ENCODE results near the gene KCNH3. TPM values are rescaled to one million over a fixed set of nuclear protein-coding genes. Genes with fewer than 3 reads are reported as not detected.

The KCNH3 gene
- total and polyA plus RNA-seq, 2 donors from 2014 or later: 1.4 to 2.8 TPM

DNA sequence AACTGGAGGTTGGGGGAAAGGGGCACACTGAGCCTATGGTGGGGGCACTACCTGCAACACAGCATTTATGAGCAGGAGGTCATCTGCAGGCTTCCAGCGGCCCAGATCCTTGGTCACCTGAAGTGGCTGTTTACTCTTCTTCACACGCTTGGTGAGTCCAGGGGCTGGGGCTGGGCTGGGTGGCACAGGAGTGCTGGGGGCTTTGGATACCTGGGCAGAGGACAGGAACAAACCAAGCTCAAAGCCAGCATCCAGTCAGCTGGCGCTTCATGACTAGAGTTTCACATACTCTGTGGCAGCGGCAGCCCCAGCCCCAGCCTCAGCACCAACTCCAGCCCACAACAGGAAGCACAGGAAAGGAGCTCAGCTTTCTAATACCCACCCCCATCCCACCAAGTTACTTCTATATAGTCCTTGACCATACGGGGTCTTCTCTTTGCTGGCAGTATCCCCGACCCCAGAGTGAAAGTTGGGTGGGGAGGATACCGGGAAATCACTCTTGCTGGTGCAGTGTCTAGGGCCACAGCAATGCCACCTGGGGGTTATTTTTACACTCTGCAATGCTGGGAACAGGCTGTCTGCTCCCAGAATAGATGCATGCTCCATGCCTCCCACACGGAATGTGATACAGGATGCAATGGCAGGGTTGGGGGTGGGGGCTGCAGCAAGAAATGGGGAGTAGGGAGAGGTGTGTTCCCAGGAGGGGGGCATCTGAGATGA is 26.0 kb downstream of the KCNH3 start:
- no peaks in the 10 kb centered on the region for H3K9me3 ChIP-seq (ENCODE audit: control insufficient read depth in 2 of 3, insufficient read depth in 1 of 3, low read length in 3 of 3)
- no peak for FAIRE-seq
- no peaks in the 10 kb centered on the region for H3K27me3 ChIP-seq (ENCODE audit: control insufficient read depth, insufficient read depth, low read length)
- DNase-seq: peak in 1 of 5 donors; percentile 51
- peaks cover 0 to 13% (median 7%) of the 10 kb centered on the region in 3 donors for H3K4me1 ChIP-seq (ENCODE audit: control insufficient read depth in 2 of 3, insufficient read depth in 2 of 3, low read depth in 1 of 3, low read length in 3 of 3)
- TF ChIP-seq, protein P1, sequence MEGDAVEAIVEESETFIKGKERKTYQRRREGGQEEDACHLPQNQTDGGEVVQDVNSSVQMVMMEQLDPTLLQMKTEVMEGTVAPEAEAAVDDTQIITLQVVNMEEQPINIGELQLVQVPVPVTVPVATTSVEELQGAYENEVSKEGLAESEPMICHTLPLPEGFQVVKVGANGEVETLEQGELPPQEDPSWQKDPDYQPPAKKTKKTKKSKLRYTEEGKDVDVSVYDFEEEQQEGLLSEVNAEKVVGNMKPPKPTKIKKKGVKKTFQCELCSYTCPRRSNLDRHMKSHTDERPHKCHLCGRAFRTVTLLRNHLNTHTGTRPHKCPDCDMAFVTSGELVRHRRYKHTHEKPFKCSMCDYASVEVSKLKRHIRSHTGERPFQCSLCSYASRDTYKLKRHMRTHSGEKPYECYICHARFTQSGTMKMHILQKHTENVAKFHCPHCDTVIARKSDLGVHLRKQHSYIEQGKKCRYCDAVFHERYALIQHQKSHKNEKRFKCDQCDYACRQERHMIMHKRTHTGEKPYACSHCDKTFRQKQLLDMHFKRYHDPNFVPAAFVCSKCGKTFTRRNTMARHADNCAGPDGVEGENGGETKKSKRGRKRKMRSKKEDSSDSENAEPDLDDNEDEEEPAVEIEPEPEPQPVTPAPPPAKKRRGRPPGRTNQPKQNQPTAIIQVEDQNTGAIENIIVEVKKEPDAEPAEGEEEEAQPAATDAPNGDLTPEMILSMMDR (IDR thresholded peaks at IDR 0.05; ENCODE audit: borderline replicate concordance, extremely low read depth, insufficient read depth): no peak
- peaks cover 3 to 46% (median 27%) of the 10 kb centered on the region in 3 donors for H3K36me3 ChIP-seq (ENCODE audit: control insufficient read depth in 2 of 3, insufficient read depth in 3 of 3, low read length in 3 of 3)
- intact Hi-C loops (cut with DNase I): no loop called here
- H3K27ac ChIP-seq (ENCODE audit: low read depth in 2 of 2, low read length in 2 of 2): no peak overlapping the region
- no peak overlapping the region for H3K4me3 ChIP-seq (ENCODE audit: low read length in 3 of 3)
- H3K9ac ChIP-seq (ENCODE audit: low read length in 3 of 3): no peak overlapping the region

DNA sequence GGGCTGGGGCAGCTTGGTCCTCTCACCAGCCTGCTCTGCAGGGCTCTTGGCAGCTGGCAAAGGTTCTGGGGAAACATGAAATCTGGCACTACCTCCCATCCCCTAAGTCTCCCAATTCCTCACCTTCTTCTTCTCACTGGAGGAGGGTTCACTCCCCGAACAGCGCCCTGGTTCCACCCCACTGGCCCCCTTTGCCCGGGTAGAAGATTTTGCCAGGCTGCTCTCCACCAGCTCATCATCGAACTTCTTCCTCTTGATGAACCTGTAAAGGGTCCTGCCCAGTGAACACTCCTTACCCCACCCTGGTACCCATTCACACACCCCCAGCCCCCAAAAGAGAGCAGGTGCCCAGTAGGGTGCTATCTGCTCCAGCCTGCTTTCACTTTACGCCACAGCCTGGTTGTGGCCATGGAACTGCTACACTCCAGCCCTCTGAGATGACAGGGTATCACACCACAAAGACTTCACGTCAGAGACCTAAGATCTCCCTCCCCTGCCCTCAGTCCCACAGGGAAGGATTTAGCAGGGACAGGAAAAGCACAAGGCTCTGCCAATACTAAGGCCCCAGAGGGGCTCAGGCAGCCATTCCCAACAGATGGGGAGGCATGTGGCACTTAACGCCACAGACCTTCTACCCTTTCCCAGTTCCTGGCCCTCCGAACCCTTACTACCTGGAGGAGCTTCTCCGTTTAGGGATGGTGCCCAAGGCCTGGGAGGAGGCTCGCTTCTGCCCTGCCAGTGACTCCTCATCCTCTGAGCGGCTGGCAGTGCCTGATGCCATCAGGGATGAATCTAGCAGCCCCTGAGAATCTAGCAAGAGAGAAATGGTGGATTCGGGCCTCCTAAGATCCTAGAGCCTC is 26.8 kb downstream of the KCNH3 start:
- FAIRE-seq (no peak), DNase-seq (peak in 1 of 5 donors; percentile 53)
- Histone ChIP-seq H3K9ac (ENCODE audit: low read length in 3 of 3) (no peak overlapping the region), H3K27ac (ENCODE audit: low read depth in 2 of 2, low read length in 2 of 2) (no peak overlapping the region), H3K4me1 (ENCODE audit: control insufficient read depth in 2 of 3, insufficient read depth in 2 of 3, low read depth in 1 of 3, low read length in 3 of 3) (peaks cover 0 to 13% (median 7%) of the 10 kb centered on the region in 3 donors), H3K27me3 (ENCODE audit: control insufficient read depth, insufficient read depth, low read length) (no peaks in the 10 kb centered on the region), H3K36me3 (ENCODE audit: control insufficient read depth in 2 of 3, insufficient read depth in 3 of 3, low read length in 3 of 3) (peaks cover 3 to 39% (median 21%) of the 10 kb centered on the region in 3 donors), H3K4me3 (ENCODE audit: low read length in 3 of 3) (no peak overlapping the region), H3K9me3 (ENCODE audit: control insufficient read depth in 2 of 3, insufficient read depth in 1 of 3, low read length in 3 of 3) (no peaks in the 10 kb centered on the region)
- TF ChIP-seq, protein P1 (IDR thresholded peaks at IDR 0.05; ENCODE audit: borderline replicate concordance, extremely low read depth, insufficient read depth): no peak
- intact Hi-C loops (cut with DNase I): no loop called here

DNA sequence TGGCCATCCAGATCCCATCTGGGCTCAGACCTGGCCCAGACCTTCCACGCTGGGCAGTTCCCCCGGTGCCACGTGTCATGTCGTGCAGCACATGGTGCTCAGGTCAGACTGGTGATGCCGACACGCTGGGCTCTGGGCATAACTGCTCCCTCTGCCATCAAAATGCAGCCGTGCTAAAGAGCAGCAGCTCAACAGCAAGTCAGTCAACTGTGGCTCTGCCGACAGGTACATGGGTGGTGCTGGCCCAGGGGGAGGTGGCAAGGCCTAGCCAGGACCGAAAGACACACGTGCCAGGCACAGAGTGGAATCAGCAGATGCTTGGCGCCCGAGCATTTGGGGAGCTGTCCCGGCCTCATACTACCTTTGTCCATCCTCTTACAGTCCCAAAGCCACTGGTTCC is 27.5 kb downstream of the KCNH3 start:
- FAIRE-seq (no peak), DNase-seq (peak in 1 of 5 donors; percentile 62)
- Histone ChIP-seq H3K4me1 (ENCODE audit: control insufficient read depth in 2 of 3, insufficient read depth in 2 of 3, low read depth in 1 of 3, low read length in 3 of 3) (peaks cover 0 to 13% (median 7%) of the 10 kb centered on the region in 3 donors), H3K36me3 (ENCODE audit: control insufficient read depth in 2 of 3, insufficient read depth in 3 of 3, low read length in 3 of 3) (peaks cover 3 to 38% (median 19%) of the 10 kb centered on the region in 3 donors), H3K9ac (ENCODE audit: low read length in 3 of 3) (no peak overlapping the region), H3K9me3 (ENCODE audit: control insufficient read depth in 2 of 3, insufficient read depth in 1 of 3, low read length in 3 of 3) (no peaks in the 10 kb centered on the region), H3K4me3 (ENCODE audit: low read length in 3 of 3) (no peak overlapping the region), H3K27me3 (ENCODE audit: control insufficient read depth, insufficient read depth, low read length) (no peaks in the 10 kb centered on the region), H3K27ac (ENCODE audit: low read depth in 2 of 2, low read length in 2 of 2) (no peak overlapping the region)
- intact Hi-C loops (cut with DNase I): no loop called here
- TF ChIP-seq, protein P1 (IDR thresholded peaks at IDR 0.05; ENCODE audit: borderline replicate concordance, extremely low read depth, insufficient read depth): no peak

Data from kidney (tissue), 14 donors.